AG10803 (cell line): Measurements from ENCODE around the gene UGT2B10.
"Not testable (repeated sequence)": the region's sequence is repeated elsewhere in the genome, so short reads cannot be mapped to it uniquely, and the experiment has no call there.

ENCODE experiments used
- DNase-seq: peaks from one replicate; pipeline ENCODE4 v3.0.0; 2010; ENCODE audit warnings: low read depth
- H3K4me3 ChIP-seq: 2 replicates; pipeline ENCODE4 v1.5.1; 2011; ENCODE audit warnings: mild to moderate bottlenecking, low read length, control low read depth
- TF ChIP-seq, protein P1 (sequence below): conservative IDR thresholded peaks from 2 replicates; pipeline ENCODE4 v1.5.1; 2011; ENCODE audit warnings: mild to moderate bottlenecking, low read length, control low read depth, inconsistent platforms

UGT2B10 gene

DNA sequence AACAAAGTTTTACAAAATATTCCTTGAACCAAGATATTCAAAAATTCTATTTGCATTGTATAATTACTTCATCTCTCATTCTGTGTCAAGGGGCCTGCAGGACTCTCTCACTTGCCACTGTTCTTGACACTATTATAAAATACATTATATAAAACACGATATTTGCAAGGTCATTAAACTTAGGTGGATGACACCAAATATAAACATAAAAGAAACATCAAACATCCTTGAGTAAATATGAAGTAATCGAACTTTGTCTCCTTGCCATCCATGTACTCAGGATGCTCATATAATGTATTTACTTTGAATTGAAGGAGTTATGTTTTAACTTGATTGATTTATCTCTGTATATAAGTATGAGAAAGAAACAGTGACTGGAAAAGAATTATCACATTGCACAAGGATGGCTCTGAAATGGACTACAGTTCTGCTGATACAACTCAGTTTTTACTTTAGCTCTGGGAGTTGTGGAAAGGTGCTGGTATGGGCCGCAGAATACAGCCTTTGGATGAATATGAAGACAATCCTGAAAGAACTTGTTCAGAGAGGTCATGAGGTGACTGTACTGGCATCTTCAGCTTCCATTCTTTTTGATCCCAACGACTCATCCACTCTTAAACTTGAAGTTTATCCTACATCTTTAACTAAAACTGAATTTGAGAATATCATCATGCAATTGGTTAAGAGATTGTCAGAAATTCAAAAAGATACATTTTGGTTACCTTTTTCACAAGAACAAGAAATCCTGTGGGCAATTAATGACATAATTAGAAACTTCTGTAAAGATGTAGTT lies at the start of gene UGT2B10:
Gene UGT2B10, plus strand, starts transcription at position 378 of the 793 bp plus-strand sequence. Its CDS starts 26 bp downstream, at position 404.
- H3K4me3 ChIP-seq, DNase-seq: not testable (repeated sequence)

DNA sequence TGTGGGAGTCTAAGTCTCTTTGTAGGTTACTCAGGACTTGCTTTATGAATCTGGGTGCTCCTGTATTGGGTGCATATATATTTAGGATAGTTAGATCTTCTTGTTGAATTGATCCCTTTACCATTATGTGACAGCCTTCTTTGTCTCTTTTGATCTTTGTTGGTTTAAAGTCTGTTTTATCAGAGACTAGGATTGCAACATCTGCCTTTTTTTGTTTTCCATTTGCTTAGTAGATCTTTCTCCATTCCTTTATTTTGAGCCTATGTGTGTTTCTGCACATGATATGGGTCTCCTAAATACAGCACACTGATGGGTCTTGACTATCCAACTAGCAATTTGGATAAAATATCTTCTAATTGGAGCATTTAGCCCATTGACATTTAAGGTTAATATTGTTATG lies 44.0 kb upstream of the UGT2B10 start:
- H3K4me3 ChIP-seq, result not testable (repeated sequence)

DNA sequence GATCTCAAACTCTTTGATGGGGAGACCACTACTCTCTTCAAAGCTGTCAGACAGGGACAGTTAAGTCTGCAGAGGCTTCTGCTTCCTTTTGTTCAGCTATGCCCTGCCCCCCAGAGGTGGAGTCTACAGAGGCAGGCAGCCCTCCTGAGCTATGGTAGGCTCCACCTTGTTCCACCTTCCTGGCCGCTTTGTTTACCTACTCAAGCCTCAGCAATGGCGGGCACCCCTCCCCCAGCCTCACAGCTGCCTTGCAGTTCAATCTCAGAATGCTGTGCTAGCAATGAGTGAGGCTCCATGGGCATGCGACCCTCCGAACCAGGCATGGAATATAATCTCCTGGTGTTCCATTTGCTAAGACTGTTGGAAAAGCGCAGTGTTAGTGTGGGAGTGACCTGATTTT lies 42.1 kb upstream of the UGT2B10 start:
- no peak for DNase-seq
- TF ChIP-seq, protein P1, sequence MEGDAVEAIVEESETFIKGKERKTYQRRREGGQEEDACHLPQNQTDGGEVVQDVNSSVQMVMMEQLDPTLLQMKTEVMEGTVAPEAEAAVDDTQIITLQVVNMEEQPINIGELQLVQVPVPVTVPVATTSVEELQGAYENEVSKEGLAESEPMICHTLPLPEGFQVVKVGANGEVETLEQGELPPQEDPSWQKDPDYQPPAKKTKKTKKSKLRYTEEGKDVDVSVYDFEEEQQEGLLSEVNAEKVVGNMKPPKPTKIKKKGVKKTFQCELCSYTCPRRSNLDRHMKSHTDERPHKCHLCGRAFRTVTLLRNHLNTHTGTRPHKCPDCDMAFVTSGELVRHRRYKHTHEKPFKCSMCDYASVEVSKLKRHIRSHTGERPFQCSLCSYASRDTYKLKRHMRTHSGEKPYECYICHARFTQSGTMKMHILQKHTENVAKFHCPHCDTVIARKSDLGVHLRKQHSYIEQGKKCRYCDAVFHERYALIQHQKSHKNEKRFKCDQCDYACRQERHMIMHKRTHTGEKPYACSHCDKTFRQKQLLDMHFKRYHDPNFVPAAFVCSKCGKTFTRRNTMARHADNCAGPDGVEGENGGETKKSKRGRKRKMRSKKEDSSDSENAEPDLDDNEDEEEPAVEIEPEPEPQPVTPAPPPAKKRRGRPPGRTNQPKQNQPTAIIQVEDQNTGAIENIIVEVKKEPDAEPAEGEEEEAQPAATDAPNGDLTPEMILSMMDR, result no peak
- H3K4me3 ChIP-seq, result no peak overlapping the region

More for the DNA sequence above, 44.0 kb upstream of the UGT2B10 start:
- DNase-seq, result not testable (repeated sequence)

DNA sequence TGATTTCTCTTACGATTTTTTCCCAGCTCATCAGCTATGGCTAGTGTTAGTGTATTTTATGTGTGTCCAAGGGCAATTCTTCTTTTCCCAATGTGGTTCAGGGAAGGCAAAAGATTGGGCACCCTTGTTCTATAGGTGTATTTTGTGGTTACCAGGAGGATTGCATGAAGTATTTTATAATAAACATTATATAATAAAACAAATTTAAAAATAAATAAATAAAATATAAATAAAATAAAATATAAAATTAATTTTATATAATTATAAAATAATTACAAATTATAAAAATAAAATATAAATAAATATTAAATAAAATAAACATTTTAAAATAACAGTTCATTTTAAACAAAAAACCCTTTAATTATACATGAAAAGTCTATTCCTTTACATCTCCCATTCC lies 35.6 kb upstream of the UGT2B10 start:
- no peak for DNase-seq
- no peak overlapping the region for H3K4me3 ChIP-seq
- TF ChIP-seq, protein P1, result no peak

DNA sequence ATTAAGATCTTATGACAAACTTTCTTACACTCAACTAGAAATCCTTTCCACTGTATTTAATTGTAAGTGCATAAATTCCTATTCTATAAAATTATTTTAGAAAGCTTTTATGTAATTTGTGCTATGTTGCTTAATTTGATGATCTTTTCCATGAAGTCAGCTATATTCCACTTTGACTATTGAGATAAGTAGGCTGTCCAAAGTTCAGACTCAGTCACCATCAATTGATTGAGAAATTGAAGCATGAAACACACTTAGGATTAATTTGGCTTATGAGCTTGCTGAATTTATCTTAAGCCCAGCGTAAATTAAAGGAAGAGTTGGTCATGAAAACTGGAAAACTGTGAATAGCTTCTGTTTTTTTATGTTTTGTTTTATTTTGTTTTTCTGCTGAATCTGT lies 18.7 kb upstream of the UGT2B10 start:
- TF ChIP-seq, protein P1, result no peak
- H3K4me3 ChIP-seq, result no peak overlapping the region
- DNase-seq, result no peak

DNA sequence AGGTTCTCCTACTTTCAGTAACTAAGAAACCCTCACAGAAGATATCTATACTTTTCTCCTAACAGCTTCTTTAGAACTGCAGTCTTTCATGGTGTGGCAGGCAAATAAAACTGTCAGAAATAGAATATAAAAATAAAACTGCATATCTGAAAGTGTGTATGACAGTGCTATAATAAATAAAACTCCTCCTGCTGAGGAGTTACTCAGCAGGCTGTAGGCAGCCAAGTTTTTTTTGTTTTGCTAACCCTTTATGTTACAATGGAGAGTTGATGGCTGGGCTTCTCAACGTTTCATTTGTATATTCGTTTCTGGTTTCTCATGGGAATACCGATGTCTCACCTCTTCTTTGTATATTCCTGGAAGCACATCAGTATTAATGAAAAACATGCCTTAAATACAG lies 18.2 kb upstream of the UGT2B10 start:
- H3K4me3 ChIP-seq, result no peak overlapping the region
- TF ChIP-seq, protein P1, result no peak
- DNase-seq, result no peak

DNA sequence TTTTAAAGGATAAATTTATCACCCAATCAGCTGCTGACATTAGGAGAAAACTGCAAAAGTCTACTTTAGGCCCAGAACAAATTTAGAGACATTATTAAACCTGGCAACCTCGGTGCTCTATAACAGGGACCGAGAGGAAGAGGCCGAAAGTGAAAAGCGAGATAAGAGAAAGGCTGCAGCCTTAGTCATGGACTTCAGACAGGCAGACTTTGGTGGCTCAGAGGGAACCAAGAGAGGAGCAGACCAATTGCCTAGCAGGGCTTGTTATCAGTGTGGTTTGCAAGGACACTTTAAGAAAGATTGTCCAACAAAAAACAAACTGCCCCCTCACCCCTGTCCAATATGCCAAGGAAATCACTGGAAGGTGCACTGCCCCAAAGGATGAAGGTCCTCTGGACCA lies 12.8 kb upstream of the UGT2B10 start:
- no peak for DNase-seq
- TF ChIP-seq, protein P1, result no peak
- H3K4me3 ChIP-seq, result no peak overlapping the region

DNA sequence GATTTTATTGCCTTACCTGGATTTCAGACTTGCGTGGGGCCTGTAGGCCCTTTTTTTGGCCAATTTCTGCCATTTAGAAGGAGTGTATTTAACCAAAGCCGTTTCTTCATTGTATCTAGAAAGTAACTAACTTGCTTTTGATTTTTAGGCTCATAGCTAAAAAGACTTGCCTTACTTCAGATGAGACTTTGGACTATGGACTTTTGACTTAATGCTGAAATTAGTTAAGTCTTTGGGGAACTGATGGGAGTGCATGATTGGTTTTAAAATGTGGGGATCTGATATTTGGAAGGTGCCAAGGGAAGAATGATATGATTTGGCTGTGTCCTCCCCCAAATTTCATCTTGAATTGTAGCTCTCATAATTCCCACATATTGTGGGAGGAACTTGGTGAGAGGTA lies 7.7 kb upstream of the UGT2B10 start:
- no peak for DNase-seq
- TF ChIP-seq, protein P1, result no peak
- no peak overlapping the region for H3K4me3 ChIP-seq
